ENCODE measurements around the gene BCL10. TPM values are rescaled to one million over a fixed set of nuclear protein-coding genes. Genes with fewer than 3 reads are reported as not detected.

Gene BCL10
- total RNA-seq, 1 experiment from 2014 or later = 33.8 TPM

- POLR2A ChIA-PET = interaction anchor here (1.4 kb wide), 1 partner anchor 19 kb away, joined by 3 read pairs; the partner anchor contains the start of gene BCL10
- BruUV-seq (replicated peaks) = no TSS peak
- Histone ChIP-seq H3K9me3 (ENCODE audit: control insufficient read depth in 1 of 2, insufficient read depth in 1 of 2, low read depth in 1 of 2, low read length in 2 of 2) (no peaks in the 10 kb centered on the region), H4K20me1 (ENCODE audit: insufficient read depth) (no peaks in the 10 kb centered on the region), H3K9ac (ENCODE audit: low read length) (no peak overlapping the region), H3K27ac (ENCODE audit: low read depth, low read length) (no peak overlapping the region), H3K9me2 (ENCODE audit: insufficient read depth) (no peaks in the 10 kb centered on the region), H3K4me2 (ENCODE audit: low read length) (peak overlapping the region; percentile 39), H3K4me3 (replicated peaks in 1 of 2; ENCODE audit: low read depth in 1 of 2, low read length in 2 of 2) (no peak overlapping the region), H3K79me2 (ENCODE audit: insufficient read depth, low read length) (no peaks in the 10 kb centered on the region), H3K27me3 (ENCODE audit: insufficient read depth, low read length) (no peaks in the 10 kb centered on the region; the same call in 1 of the 2 replicates), H3K4me1 (ENCODE audit: control insufficient read depth in 1 of 2, insufficient read depth in 2 of 2, low read length in 2 of 2) (peaks cover 30 to 63% of the 10 kb centered on the region in 2 experiments), H3K36me3 (ENCODE audit: control insufficient read depth in 1 of 2, insufficient read depth in 2 of 2, low read length in 2 of 2) (no peaks in the 10 kb centered on the region), H2AFZ (ENCODE audit: low read depth, low read length, poor library complexity, severe bottlenecking) (no peak overlapping the region)
- ATAC-seq (no peak), DNase-seq (ENCODE audit: low read depth, low spot score) (no peak)
- intact Hi-C loops (cut with micrococcal nuclease) = no loop called here
- CTCF ChIA-PET = no interaction called here
- TF ChIP-seq TCF7L2 (IDR thresholded peaks at IDR 0.05; ENCODE audit: borderline replicate concordance, extremely low read depth, insufficient read depth, insufficient read length) (no peak), SIN3A (IDR thresholded peaks at IDR 0.05; ENCODE audit: low read depth) (no peak), SRF (IDR thresholded peaks at IDR 0.05; ENCODE audit: low read depth) (no peak), POLR2AphosphoS5 (IDR thresholded peaks at IDR 0.05; ENCODE audit: low read depth, low read length) (no peak), CEBPB (IDR thresholded peaks at IDR 0.05; ENCODE audit: low read depth) (no peak), JUND (IDR thresholded peaks at IDR 0.05) (no peak), ZNF274 (IDR thresholded peaks at IDR 0.05; ENCODE audit: low read depth, low read length) (no peak), CBX3 (IDR thresholded peaks at IDR 0.05; ENCODE audit: low read depth) (no peak), ELF1 (IDR thresholded peaks at IDR 0.05; ENCODE audit: borderline replicate concordance, low read depth) (no peak), EZH2 (IDR thresholded peaks at IDR 0.05) (no peak), YY1 (IDR thresholded peaks at IDR 0.05; ENCODE audit: extremely low read depth, insufficient replicate concordance, low read depth, low read length) (no peak), RAD21 (IDR thresholded peaks at IDR 0.05; ENCODE audit: low read depth) (no peak), FOSL1 (IDR thresholded peaks at IDR 0.05; ENCODE audit: low read depth) (no peak), POLR2A (IDR thresholded peaks at IDR 0.05; ENCODE audit: borderline replicate concordance, extremely low read depth, insufficient read depth, insufficient read length) (no peak)
- TF ChIP-seq, protein P1, sequence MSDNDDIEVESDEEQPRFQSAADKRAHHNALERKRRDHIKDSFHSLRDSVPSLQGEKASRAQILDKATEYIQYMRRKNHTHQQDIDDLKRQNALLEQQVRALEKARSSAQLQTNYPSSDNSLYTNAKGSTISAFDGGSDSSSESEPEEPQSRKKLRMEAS (IDR thresholded peaks at IDR 0.05) = no peak
- TF ChIP-seq, protein P2, sequence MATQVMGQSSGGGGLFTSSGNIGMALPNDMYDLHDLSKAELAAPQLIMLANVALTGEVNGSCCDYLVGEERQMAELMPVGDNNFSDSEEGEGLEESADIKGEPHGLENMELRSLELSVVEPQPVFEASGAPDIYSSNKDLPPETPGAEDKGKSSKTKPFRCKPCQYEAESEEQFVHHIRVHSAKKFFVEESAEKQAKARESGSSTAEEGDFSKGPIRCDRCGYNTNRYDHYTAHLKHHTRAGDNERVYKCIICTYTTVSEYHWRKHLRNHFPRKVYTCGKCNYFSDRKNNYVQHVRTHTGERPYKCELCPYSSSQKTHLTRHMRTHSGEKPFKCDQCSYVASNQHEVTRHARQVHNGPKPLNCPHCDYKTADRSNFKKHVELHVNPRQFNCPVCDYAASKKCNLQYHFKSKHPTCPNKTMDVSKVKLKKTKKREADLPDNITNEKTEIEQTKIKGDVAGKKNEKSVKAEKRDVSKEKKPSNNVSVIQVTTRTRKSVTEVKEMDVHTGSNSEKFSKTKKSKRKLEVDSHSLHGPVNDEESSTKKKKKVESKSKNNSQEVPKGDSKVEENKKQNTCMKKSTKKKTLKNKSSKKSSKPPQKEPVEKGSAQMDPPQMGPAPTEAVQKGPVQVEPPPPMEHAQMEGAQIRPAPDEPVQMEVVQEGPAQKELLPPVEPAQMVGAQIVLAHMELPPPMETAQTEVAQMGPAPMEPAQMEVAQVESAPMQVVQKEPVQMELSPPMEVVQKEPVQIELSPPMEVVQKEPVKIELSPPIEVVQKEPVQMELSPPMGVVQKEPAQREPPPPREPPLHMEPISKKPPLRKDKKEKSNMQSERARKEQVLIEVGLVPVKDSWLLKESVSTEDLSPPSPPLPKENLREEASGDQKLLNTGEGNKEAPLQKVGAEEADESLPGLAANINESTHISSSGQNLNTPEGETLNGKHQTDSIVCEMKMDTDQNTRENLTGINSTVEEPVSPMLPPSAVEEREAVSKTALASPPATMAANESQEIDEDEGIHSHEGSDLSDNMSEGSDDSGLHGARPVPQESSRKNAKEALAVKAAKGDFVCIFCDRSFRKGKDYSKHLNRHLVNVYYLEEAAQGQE (IDR thresholded peaks at IDR 0.05; ENCODE audit: low read depth) = no peak
- TF ChIP-seq, protein P3, sequence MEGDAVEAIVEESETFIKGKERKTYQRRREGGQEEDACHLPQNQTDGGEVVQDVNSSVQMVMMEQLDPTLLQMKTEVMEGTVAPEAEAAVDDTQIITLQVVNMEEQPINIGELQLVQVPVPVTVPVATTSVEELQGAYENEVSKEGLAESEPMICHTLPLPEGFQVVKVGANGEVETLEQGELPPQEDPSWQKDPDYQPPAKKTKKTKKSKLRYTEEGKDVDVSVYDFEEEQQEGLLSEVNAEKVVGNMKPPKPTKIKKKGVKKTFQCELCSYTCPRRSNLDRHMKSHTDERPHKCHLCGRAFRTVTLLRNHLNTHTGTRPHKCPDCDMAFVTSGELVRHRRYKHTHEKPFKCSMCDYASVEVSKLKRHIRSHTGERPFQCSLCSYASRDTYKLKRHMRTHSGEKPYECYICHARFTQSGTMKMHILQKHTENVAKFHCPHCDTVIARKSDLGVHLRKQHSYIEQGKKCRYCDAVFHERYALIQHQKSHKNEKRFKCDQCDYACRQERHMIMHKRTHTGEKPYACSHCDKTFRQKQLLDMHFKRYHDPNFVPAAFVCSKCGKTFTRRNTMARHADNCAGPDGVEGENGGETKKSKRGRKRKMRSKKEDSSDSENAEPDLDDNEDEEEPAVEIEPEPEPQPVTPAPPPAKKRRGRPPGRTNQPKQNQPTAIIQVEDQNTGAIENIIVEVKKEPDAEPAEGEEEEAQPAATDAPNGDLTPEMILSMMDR (IDR thresholded peaks at IDR 0.05 in 2 of 3, conservative IDR thresholded peaks at IDR 0.05 in 1 of 3; ENCODE audit: borderline replicate concordance in 1 of 3, insufficient read depth in 1 of 3, low read depth in 2 of 3, low read length in 2 of 3) = no peak
- RAD21 ChIA-PET (ENCODE audit: low non-redundant PET in 1 of 2, low total read pairs in 2 of 2, uncharacterized antibody in 2 of 2, unreplicated experiment in 2 of 2) = no interaction called here
Measured at GRCh38 chr1:85295654-85296053, 19.2 kb upstream of the BCL10 start.

Measured in HCT116 (cell line).